OCI-LY1 (cell line): ENCODE results near the gene EXOSC2.
"Not testable (repeated sequence)": the region's sequence is repeated elsewhere in the genome, so short reads cannot be mapped to it uniquely, and the experiment has no call there.

Source experiments
- H2AFZ ChIP-seq: fragments of 200-600 bp; sonication (generic), shearing (Covaris generic); 2 replicates; pipeline ENCODE4 v1.6.0; 2014; ENCODE audit warnings: antibody characterized with exemption, mild to moderate bottlenecking, low read length
- H3F3A ChIP-seq: fragments of 200-600 bp; sonication (generic), shearing (Covaris generic); 2 replicates; pipeline ENCODE4 v1.6.0; 2014; ENCODE audit warnings: mild to moderate bottlenecking, antibody characterized with exemption, low read length, moderate library complexity; ENCODE audit not compliant: insufficient read depth
- H3K27ac ChIP-seq: fragments of 200-600 bp; sonication (generic); 2 replicates; pipeline ENCODE4 v1.5.1; 2014; ENCODE audit warnings: low read length, mixed run types, mild to moderate bottlenecking, low read depth; ENCODE audit not compliant: poor library complexity, severe bottlenecking
- H3K27me3 ChIP-seq: fragments of 200-600 bp; sonication (generic); 2 replicates; pipeline ENCODE4 v1.6.0; 2014; ENCODE audit warnings: antibody characterized with exemption, mild to moderate bottlenecking, low read length, moderate library complexity; ENCODE audit not compliant: insufficient read depth
- H3K36me3 ChIP-seq: fragments of 200-600 bp; sonication (generic); 2 replicates; pipeline ENCODE4 v1.6.1; 2014; ENCODE audit warnings: mild to moderate bottlenecking, antibody characterized with exemption, low read length, moderate library complexity, mixed read lengths; ENCODE audit not compliant: insufficient read depth
- H3K4me1 ChIP-seq: fragments of 200-600 bp; sonication (generic); 2 replicates; pipeline ENCODE4 v1.5.1; 2014; ENCODE audit warnings: mild to moderate bottlenecking, low read length, moderate library complexity; ENCODE audit not compliant: insufficient read depth, severe bottlenecking
- H3K4me2 ChIP-seq: fragments of 200-600 bp; sonication (generic), shearing (Covaris generic); 2 replicates; pipeline ENCODE4 v1.6.1; 2014; ENCODE audit warnings: low read length
- H3K4me3 ChIP-seq: fragments of 200-600 bp; sonication (generic); 2 replicates; pipeline ENCODE4 v1.5.1; 2014; ENCODE audit warnings: low read length, low read depth, mild to moderate bottlenecking, mixed read lengths; ENCODE audit not compliant: poor library complexity, severe bottlenecking
- H3K79me2 ChIP-seq: fragments of 200-600 bp; shearing (Covaris generic); 2 replicates; pipeline ENCODE4 v1.6.1; 2016; ENCODE audit warnings: mixed run types, low read length, mixed read lengths; ENCODE audit not compliant: insufficient read depth
- H3K9ac ChIP-seq: fragments of 200-600 bp; sonication (generic), shearing (Covaris generic); 2 replicates; pipeline ENCODE4 v1.6.1; 2014; ENCODE audit warnings: mild to moderate bottlenecking, low read length, mixed read lengths
- H3K9me2 ChIP-seq: fragments of 200-600 bp; sonication (generic), shearing (Covaris generic); 2 replicates; pipeline ENCODE4 v1.6.1; 2014; ENCODE audit warnings: low read depth, mild to moderate bottlenecking, low read length, mixed read lengths
- H3K9me3 ChIP-seq: fragments of 200-600 bp; shearing (Covaris generic); 2 replicates; pipeline ENCODE4 v1.6.1; 2014; ENCODE audit warnings: low read length, mixed read lengths
- H4K20me1 ChIP-seq: fragments of 200-600 bp; sonication (generic), shearing (Covaris generic); 2 replicates; pipeline ENCODE4 v1.6.0; 2016; ENCODE audit warnings: mild to moderate bottlenecking, low read length; ENCODE audit not compliant: insufficient read depth
- CTCF ChIP-seq: fragments of 200-600 bp; sonication (generic), shearing (Covaris generic); IDR thresholded peaks from 2 replicates; pipeline ENCODE4 v1.5.1; 2017; ENCODE audit warnings: mild to moderate bottlenecking, antibody characterized with exemption, low read length, moderate library complexity, mixed read lengths
- EZH2 ChIP-seq: fragments of 200-600 bp; sonication (generic), shearing (Covaris generic); IDR thresholded peaks from 2 replicates; pipeline ENCODE4 v1.8.0; 2017; ENCODE audit warnings: borderline replicate concordance, mixed run types, mild to moderate bottlenecking, antibody characterized with exemption, low read length, moderate library complexity, mixed read lengths

The EXOSC2 gene

DNA sequence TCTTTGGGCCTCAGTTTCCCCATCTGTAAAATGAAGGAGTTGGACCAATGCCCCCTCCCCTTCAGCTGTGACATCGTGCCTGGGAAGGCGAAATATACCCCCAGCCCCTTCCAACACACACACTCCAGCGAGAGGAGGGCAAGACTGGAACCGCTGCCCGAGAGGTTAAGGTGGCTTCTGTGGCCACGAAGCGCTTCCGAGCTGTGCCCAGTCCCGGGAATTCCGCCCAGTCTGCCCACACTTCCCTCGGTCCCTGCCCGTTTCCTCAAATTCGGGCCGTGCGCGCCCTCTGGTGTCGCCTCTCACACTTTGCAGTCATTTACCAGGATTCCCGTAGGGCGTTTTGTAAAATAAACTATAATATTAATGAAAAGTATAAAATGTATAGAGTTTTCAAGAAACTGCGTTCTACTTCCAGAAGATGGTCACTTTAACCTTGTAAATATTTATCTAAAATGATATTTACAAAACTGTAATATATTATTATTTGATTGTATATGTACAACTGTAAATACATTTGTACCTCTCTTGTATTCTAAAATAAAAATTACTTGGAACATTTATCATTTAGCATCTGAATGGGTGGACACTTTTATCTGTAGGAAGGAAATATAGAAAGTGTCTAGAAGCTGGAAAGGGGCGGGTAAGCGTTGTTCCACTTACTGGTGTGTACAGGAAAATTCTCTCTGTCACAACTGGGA is 11.0 kb upstream of the EXOSC2 start:
- Histone ChIP-seq H3K36me3 (no peaks in the 10 kb centered on the region), H3K4me2 (peak overlapping the region; percentile 97), H3K4me1 (peaks cover 13% of the 10 kb centered on the region), H4K20me1 (no peaks in the 10 kb centered on the region), H3K9me2 (no peaks in the 10 kb centered on the region), H3K9ac (peak overlapping the region; percentile 70; the same call in 1 of the 2 replicates), H3K79me2 (no peaks in the 10 kb centered on the region), H3K9me3 (0 out of 2 replicates have a peak, but pooled peaks cover 2% of the 10 kb centered on the region), H3K27me3 (peaks cover 6% of the 10 kb centered on the region; the same call in 1 of the 2 replicates), H3K27ac (no peak overlapping the region), H2AFZ (no peak overlapping the region), H3K4me3 (peak overlapping the region; percentile 76), H3F3A (no peaks in the 10 kb centered on the region)
- peak; percentile 81 for TF ChIP-seq CTCF
- no peak for TF ChIP-seq EZH2

- H3K4me2 ChIP-seq = no peak overlapping the region
Measured at GRCh38 chr9:130685104-130685503, 8.5 kb upstream of the EXOSC2 start.

GRCh38 chr9:130685945-130686344 is 7.6 kb upstream of the EXOSC2 start:
- H3F3A ChIP-seq, H3K27me3 ChIP-seq, H3K79me2 ChIP-seq, H3K9me2 ChIP-seq, H3K9me3 ChIP-seq, H3K36me3 ChIP-seq, H3K27ac ChIP-seq, H2AFZ ChIP-seq, H3K4me3 ChIP-seq, H3K9ac ChIP-seq, H3K4me2 ChIP-seq, H4K20me1 ChIP-seq: not testable (repeated sequence)
- H3K4me1 ChIP-seq = peaks cover 19% of the 10 kb centered on the region

More at GRCh38 chr9:130685104-130685503, 8.5 kb upstream of the EXOSC2 start:
- no peak overlapping the region for H2AFZ ChIP-seq
- no peak overlapping the region for H3K27ac ChIP-seq
- H3K9me2 ChIP-seq = no peaks in the 10 kb centered on the region
- H4K20me1 ChIP-seq = no peaks in the 10 kb centered on the region
- no peak overlapping the region for H3K4me3 ChIP-seq
- no peaks in the 10 kb centered on the region for H3F3A ChIP-seq
- H3K9me3 ChIP-seq = 0 out of 2 replicates have a peak, but pooled peaks cover 2% of the 10 kb centered on the region
- H3K79me2 ChIP-seq = no peaks in the 10 kb centered on the region
- no peaks in the 10 kb centered on the region for H3K36me3 ChIP-seq
- peaks cover 18% of the 10 kb centered on the region for H3K4me1 ChIP-seq
- H3K27me3 ChIP-seq = peaks cover 6% of the 10 kb centered on the region; the same call in 1 of the 2 replicates
- TF ChIP-seq EZH2 (no peak), CTCF (no peak)
- H3K9ac ChIP-seq = no peak overlapping the region

- Histone ChIP-seq H3K4me2 (no peak overlapping the region), H3F3A (no peaks in the 10 kb centered on the region), H3K27ac (no peak overlapping the region), H3K9ac (no peak overlapping the region), H3K79me2 (no peaks in the 10 kb centered on the region), H3K36me3 (no peaks in the 10 kb centered on the region), H2AFZ (no peak overlapping the region), H3K4me1 (peaks cover 9% of the 10 kb centered on the region), H3K27me3 (peaks cover 6% of the 10 kb centered on the region; the same call in 1 of the 2 replicates), H3K4me3 (no peak overlapping the region), H3K9me3 (peaks cover 2% of the 10 kb centered on the region; the same call in 1 of the 2 replicates), H3K9me2 (no peaks in the 10 kb centered on the region), H4K20me1 (no peaks in the 10 kb centered on the region)
- TF ChIP-seq EZH2 (no peak), CTCF (no peak)
Measured at GRCh38 chr9:130687615-130688014, 6.0 kb upstream of the EXOSC2 start.
